HG02870 (cell line): ENCODE results near the gene BAZ2B.
"Not testable (repeated sequence)": the region's sequence is repeated elsewhere in the genome, so short reads cannot be mapped to it uniquely, and the experiment has no call there.

Source experiments
- ATAC-seq: cut with Tn5 transposase; IDR thresholded peaks from one replicate; pipeline ENCODE4 v1.9.1; 2021; ENCODE audit warnings: mild to moderate bottlenecking, moderate library complexity; ENCODE audit not compliant: unreplicated experiment

The BAZ2B gene

GRCh38 chr2:159438720-159439353, 177.5 kb downstream of the BAZ2B start:
- ATAC-seq, result no peak

GRCh38 chr2:159438284-159438683, 178.1 kb downstream of the BAZ2B start:
- no peak for ATAC-seq

GRCh38 chr2:159432610-159433009, 183.7 kb downstream of the BAZ2B start:
- no peak for ATAC-seq

GRCh38 chr2:159427048-159427447, 189.3 kb downstream of the BAZ2B start:
- no peak for ATAC-seq

- ATAC-seq, result no peak
These were observed 196.9 kb downstream of the BAZ2B start for GRCh38 chr2:159419403-159419802.

GRCh38 chr2:159411460-159411859, 204.9 kb downstream of the BAZ2B start:
- peak; percentile 49 for ATAC-seq

- no peak for ATAC-seq
These were observed 206.1 kb downstream of the BAZ2B start for GRCh38 chr2:159410276-159410675.

GRCh38 chr2:159409116-159409800, 207.1 kb downstream of the BAZ2B start:
- no peak for ATAC-seq

GRCh38 chr2:159402790-159403189, 213.6 kb downstream of the BAZ2B start:
- ATAC-seq, result no peak

- ATAC-seq, result not testable (repeated sequence)
These were observed 214.2 kb downstream of the BAZ2B start for GRCh38 chr2:159402160-159402559.

- no peak for ATAC-seq
These were observed 216.5 kb downstream of the BAZ2B start for GRCh38 chr2:159399716-159400415.

GRCh38 chr2:159396799-159397198, 219.5 kb downstream of the BAZ2B start:
- no peak for ATAC-seq

GRCh38 chr2:159382447-159383028, 233.8 kb downstream of the BAZ2B start:
- no peak for ATAC-seq

GRCh38 chr2:159381574-159381973, 234.8 kb downstream of the BAZ2B start:
- no peak for ATAC-seq

GRCh38 chr2:159380685-159381239, 235.6 kb downstream of the BAZ2B start:
- no peak for ATAC-seq

GRCh38 chr2:159379181-159379580, 237.2 kb downstream of the BAZ2B start:
- no peak for ATAC-seq

- ATAC-seq, result no peak
These were observed 241.1 kb downstream of the BAZ2B start for GRCh38 chr2:159375241-159375640.

- ATAC-seq, result no peak
These were observed 244.8 kb downstream of the BAZ2B start for GRCh38 chr2:159371506-159371905.

GRCh38 chr2:159366538-159366937, 249.8 kb downstream of the BAZ2B start:
- ATAC-seq, result no peak

GRCh38 chr2:159362816-159363251, 253.5 kb downstream of the BAZ2B start:
- no peak for ATAC-seq

- ATAC-seq, result no peak
These were observed 254.3 kb downstream of the BAZ2B start for GRCh38 chr2:159362094-159362493.
